ENCODE measurements around the gene MYRF.

The MYRF gene

GRCh38 chr11:61800331-61801281, 48.2 kb downstream of the MYRF start:
- DNase-seq = no peak

DNA sequence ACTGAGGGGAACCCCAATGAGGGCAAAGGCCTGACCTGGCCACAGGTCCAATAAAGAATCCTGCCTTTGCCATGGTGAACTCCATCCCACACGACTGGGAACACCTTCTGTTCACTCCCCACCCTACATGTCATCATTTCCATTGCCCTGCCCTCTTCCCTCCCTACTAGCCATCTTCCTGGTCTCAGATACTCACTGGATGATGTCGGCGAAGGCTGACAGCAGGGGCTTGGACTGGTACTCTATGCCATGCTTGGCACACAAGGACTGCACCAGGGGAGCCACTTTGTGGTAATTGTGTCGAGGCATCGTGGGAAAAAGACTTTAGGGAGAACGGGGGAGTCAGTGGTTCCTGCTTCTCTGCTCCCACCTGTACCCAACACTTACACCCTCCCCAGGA, 50.2 kb downstream of the MYRF start:
- no peak for DNase-seq

DNA sequence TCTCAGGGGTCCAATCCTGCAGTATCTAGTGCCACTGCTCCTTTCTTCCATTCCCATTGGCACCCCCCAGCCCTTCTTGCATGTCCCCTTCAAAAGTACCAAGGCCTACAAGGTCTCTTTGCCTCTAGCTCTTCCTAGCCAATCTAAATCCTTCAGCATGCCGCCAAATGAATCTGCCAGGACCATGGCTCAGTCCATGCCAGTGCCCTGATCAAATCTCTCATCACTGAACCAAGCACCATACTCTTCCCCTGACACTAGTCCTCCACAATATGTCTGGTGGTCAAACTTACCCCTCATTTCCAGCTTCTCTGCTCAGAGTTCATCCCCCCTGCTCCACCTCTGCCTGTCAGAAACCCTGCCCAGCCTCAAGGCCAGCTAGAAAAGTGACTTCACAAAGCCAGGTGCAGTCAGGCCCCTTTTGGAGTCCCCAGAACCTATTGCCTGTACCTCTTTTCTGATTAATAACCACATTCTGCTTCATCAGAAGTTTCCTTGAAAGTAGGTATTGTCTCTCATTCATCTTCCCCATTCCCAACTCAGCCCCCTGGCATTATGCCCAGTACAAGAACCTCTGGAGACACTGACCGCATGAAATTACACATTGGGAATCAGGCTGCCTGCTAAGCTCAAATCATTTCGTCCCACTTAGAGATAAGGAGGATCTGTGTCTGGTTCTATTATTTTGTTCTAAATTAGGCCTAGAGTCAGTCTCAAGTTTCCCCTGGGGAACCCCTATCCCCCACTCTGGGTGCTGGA, 51.6 kb downstream of the MYRF start:
- DNase-seq = no peak

DNA sequence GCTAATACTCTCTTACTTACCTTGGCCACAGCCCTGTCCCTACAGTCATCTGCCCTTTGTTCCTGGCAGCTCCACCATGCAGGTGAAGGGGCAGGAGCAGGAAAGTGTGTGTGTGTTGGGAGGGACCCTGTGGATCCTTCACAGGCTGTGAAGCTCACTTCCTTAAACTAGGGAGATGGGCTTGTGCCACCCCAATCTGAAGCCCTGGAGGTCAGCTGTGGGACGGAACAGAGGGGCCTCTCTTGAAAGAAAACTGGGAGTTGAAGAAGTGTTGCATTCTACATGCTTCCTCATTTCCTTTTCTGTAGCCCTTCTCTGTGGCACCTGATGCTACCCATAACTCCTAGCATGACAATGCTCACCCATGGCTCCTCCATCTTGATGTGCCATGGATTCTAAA, 52.7 kb downstream of the MYRF start:
- DNase-seq = no peak

DNA sequence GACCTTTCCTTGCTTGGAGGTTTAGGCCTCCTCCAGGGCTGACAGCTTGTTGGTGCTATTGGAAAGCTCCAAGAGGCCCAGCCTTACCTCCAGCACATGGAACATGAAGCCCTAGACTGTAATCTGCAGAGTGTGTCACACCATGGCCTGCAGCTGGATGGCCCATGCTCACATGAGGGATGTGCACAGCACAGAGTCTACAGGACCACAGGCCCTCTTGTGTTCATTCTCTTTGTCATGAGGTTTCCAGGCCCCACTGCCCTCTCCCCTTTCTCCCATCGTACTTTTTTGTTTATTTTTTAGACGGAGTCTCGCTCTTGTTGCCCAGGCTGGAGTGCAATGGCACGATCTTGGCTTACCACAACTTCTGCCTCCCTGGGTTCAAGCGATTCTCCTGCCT, 54.3 kb downstream of the MYRF start:
- no peak for DNase-seq

- no peak for DNase-seq
Measured at GRCh38 chr11:61810671-61811175, 58.3 kb downstream of the MYRF start.

DNA sequence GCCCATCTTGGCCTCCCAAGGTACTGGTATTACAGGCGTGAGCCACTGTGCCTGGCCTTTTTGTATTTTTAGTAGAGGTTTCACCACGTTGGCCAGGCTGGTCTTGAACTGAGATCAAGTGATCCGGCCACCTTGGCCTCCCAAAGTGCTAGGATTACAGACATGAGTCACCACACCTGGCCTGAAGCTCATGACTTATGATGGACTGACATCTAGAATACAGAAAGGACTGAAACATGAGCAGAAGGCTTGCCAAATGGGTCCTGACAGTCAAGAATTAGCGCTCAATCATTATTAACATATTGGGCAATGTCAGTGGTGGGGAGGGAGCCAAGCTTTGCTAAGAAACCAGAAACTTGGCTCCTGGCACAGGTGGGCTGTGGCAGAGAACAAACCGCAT, 59.4 kb downstream of the MYRF start:
- no peak for DNase-seq

DNA sequence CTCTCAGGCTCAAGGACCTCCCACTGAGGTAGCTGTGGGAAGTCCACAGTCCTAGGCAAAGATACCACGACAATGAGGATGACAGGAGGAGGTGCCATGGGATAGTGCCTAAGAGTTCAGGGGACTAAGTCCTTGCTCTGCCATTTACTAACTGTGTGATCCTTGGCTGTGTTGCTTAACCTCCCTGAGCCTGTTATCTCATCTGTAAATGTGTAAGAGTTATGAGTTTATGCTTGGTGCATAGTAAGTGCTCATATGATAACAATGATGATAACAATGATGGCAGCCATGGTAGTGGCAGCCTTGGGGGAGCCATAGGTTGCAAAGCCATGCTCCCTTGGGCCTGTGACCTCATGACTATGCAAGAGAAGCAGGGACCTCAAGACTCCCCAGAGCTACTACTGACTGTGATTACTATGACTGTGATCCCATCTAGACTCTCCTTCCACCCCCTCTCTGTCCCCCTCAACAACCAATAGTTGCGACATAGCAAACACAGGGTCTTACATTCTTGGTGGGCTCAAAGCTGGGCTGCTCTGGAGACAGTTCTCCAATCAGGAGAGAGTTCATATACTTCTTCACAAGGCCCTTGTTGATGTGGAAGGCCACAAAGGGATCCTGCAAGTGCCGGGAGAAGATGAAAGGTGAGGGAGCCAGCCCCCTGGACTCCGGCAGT, 60.4 kb downstream of the MYRF start:
- DNase-seq = no peak

GRCh38 chr11:61814247-61814957, 62.0 kb downstream of the MYRF start:
- peak; percentile 50 for DNase-seq

- peak; percentile 94 for DNase-seq
Measured at GRCh38 chr11:61814958-61815789, 62.7 kb downstream of the MYRF start.

DNA sequence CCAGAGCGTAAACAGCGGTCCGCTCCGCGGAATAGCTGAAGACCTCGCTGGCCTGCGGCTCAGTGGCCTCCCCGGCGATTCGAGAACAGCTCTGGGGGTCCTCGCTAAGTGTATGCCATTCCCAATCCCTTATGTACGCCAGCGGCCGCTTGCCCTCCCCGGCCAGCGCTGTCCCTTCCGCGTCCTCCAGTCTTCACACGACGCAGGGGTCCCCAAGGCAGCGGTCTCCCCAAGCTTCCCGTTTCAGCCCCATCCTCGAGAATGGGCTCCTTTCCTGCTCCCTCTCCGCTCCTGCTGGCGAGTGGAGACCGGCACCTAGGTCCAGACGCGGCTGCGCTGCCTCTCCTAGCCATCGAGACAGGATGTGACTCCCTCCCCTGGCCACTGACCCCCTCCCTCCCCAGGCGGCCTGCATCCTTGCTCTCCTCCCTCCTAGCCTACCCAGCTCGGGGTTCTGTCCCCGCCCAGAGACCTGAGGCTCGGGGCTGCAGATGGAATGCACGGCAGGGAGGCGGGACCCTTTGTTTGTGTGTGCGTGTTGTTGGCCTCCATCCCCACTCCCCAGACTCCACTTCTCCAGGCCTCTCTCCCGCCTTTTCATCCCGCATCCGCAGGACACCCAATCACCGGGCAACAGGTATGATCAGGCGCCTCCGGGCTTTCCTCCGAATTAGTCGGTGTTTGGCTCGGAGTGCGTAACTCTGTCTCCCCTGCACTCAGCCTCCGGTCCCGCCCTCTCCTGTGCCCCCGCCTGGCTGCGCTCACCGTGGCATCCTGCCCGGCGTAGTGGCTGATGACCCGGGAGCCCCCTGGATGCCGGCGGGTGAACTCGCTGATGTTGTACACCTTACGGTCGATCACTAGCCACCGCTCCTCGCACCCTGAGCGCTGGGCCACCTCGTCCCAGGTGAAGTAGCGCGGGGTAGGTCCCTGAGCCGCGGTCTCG, 63.6 kb downstream of the MYRF start:
- peak; percentile 76 for DNase-seq

DNA sequence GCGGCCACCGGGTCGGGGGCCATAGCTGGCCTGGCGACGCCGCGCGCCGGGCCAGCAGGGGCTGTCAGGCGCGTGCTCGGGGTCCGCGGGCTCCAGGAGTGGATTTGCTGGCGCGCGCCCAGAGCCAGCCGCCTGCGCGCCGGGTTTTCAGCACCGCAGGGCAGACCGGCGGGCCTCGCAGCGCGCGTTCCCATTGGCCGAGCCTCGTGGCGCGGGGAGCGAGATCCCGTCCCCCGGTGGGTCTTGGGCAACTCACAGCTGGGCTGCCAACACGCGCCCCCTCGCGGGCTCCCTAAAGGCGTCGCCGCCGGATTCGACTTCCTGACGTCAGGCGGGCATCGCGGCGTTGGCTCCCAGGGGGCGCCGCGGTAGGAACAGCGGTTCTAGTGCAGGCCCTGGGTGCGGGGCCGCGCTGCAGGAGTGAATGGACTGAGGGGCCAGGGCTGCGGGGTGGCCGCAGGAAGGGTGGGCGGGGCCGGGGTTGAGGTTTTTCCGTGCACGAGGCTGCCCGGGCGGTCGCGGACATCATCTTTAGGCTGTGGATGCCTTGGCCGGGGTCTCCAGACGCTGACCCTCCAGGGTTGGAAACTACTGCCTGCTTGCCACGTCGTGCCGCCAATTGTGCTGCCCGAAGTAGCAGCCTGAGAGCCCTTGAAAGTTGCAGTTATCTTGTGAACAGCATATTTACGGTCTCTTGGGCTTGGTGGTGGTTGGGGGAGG, 64.5 kb downstream of the MYRF start, which contains the start of gene FADS1:
FADS1 (minus strand) TSS at position 268 of the 720 bp plus-strand sequence; CDS start at position 194, 74 bp downstream.
- peak; percentile 97 for DNase-seq

DNA sequence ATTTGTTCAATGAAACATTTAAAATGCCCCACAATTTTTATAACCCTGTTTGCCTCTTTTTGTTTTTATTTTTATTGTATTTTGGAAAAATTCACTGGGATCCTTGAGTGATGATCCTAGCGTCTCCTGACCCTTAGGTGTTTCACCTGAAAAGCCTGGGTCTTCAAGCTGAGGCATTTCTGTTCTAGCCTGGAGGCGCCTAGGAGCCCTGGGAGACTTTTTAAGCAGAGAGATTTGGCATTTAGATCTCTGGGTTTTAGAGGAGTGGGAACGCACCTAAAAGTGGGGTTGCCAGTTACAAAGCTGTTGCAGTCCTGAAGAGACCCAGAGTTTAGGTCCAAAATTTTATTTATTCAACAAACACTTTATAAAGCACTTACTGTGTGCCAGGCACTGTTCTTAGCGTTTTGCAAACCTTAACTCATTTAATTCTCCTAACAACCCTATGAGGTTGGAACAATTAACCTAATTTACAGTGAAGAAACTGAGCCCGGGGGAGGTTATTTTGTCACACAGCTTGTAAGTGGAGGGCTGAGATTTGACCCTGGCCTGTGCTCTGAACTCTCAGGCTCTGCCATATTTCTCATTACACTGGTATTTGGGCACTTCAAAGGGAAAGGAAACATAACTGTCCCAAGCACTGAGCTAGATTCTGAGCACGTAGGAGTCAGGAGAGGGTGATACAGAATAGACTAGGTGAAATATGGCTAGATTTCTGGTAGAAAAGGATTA, 65.2 kb downstream of the MYRF start:
- no peak for DNase-seq

- DNase-seq = no peak
Measured at GRCh38 chr11:61820174-61820573, 67.7 kb downstream of the MYRF start.

DNA sequence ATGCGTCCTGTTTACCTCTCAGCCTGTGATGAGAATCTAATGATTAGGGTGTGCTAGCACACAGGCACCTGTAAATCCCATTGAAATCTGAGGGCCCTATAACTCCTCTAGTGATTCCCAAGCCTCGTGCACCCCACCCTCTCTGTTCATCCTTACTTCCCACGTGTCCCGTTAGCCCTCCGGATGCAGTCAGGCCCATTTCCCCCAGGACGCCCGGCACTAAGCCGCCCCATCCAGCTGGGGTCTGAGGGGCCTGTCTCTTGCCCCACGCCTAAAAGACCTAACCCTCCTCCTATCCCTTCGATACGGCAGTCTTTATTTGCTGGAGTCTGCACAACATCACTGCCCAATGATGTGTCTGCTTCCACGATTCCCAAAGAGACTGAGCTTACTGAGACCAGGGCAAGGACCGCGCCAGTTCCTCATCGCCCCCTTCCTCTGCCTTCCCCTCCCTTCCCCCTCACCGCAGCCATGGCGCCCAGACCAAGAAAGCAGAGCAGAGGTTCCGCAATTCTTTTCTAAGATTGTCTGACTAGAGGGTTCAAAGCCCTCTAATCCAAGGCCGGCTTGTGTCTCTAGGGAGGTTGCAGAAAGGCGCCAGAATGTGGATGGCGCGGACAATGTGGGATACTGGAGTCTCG, 74.6 kb downstream of the MYRF start:
- peak; percentile 52 for DNase-seq

DNA sequence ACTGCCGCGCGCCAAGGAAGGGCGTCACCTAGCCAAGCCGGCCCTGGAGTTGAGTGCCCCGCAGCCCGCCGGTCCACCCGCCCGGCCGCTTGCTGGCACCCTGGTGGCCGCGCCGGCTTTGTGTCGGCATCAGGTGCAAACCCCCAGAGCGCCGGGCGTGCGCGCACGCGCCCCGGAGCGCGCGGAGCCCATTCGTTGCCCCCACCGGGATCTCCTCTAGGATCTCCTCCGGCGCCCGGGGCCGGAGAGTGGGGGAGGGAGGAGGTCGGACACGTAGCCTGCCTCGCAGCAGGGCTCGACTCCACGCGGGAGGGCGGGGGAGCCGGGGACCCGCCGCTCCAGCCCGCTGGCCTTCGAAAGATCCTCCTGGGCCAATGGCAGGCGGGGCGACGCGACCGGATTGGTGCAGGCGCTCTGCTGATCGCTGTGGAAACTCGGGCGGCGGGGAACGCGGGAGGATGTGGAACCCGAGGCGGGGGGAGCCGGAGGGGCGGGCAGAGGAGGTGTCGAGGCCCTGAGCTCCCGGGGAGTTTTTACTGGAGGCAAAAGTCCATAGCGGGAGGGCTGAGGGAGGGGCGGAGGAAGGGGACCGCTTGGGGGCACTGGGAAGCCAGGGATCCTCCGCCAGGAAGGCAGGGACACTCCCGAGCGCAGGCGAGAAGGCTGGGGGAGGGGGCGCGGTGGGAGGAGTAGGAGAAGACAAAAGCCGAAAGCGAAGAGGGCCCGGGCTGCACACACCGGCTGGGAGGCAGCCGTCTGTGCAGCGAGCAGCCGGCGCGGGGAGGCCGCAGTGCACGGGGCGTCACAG, 75.3 kb downstream of the MYRF start, which contains the start of gene FADS2:
FADS2 (plus strand) TSS at position 730 of the 808 bp plus-strand sequence. CDS start 91 bp downstream, outside the sequence.
- DNase-seq = peak; percentile 98

DNA sequence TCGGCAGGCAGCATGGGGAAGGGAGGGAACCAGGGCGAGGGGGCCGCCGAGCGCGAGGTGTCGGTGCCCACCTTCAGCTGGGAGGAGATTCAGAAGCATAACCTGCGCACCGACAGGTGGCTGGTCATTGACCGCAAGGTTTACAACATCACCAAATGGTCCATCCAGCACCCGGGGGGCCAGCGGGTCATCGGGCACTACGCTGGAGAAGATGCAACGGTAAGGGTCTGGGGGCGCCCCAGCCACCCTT, 75.9 kb downstream of the MYRF start:
- no peak for DNase-seq

Measured in activated CD4-positive, alpha-beta T cell treated with anti-CD3 and anti-CD28 coated beads, Interleukin-2, Interleukin-6, amounts not matched to agents 100 ng/mL and 50 ng/mL, durations not matched to agents 16 hours and 8 hours (primary cell).